IPS DF 4.7 (cell line): ENCODE measurements around the gene POLDIP3.
"Not testable (repeated sequence)": the region's sequence is repeated elsewhere in the genome, so short reads cannot be mapped to it uniquely, and the experiment has no call there.

Experiments
- DNase-seq: peaks from one replicate; pipeline ENCODE4 v3.0.0-alpha.2; 2013; ENCODE audit warnings: low spot score; ENCODE audit errors: extremely low read depth

POLDIP3 gene

DNA sequence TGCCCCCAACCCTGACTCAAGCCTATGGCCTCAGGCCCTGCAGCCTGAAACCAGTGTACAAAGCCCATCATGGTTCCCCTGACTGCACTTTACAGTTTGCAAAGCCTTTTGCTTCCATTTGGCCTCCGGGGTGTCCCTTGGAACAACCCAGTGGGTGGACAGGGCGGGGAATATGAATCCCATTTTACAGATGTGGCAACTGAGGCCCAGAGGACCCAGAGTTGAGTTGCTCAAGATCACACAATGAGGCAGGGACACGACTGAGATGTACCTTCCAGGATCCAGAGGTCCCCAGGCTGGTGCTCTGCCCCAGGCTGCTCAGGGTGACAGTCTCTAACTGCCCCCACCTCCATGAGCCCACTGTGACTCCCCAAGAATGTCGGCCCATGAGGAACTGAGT lies 5.4 kb upstream of the POLDIP3 start:
- DNase-seq, result no peak

- DNase-seq, result no peak
These were observed 4.8 kb upstream of the POLDIP3 start for GRCh38 chr22:42619261-42620063.

DNA sequence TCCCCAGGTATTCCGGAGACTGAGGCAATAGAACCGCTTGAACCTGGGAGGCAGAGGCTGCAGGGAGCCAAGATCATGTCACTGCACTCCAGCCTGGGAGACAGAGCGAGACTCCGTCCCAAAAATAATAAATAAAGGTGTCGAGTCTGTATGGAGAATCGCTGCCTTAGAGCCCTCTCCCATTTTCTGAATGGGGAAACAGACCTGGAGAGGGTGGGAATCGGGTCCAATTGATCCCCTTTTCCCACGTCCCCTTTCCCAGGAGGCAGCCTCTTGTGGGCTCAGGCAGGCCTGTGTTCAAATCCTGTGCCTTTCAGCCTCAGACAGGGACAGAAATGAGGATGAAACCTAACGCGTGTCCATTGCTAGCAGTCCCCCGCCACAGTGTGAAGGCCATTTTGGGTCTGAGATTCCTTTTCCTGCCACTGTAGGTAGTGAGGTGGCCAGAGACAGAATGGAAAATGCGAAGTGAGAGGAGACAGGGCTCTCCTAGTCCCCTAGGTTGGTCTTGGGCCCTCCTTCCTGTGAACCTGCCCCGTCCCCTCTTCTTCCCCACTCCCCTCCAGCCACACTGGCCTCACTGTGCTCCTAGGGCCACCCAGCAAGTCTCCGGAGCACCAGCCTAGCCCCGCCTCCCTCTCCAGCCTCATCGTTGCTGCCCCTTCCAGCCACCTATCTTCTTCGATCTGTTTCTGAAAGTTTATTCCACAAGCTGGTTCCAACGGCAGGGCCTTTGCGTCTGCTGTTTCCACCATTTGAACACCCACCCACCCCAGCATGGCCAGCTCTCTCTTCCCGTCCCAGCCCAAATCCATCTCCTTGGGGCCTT lies 2.7 kb upstream of the POLDIP3 start:
- DNase-seq, result no peak

DNA sequence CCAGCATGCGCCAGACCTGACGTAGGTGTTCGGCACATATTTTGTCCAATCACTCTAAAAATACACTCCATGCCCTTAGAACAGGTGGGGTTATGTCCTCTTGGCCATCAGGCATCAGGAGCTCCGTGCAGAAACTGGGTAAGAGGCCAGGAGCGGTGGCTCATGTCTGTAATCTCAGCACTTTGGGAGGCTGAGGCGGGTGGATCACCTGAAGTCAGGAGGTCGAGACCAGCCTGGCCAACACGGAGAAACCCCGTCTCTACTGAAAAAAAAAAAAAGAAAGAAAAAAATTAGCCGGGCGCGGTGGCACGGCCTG lies 1.1 kb upstream of the POLDIP3 start:
- not testable (repeated sequence) for DNase-seq

DNA sequence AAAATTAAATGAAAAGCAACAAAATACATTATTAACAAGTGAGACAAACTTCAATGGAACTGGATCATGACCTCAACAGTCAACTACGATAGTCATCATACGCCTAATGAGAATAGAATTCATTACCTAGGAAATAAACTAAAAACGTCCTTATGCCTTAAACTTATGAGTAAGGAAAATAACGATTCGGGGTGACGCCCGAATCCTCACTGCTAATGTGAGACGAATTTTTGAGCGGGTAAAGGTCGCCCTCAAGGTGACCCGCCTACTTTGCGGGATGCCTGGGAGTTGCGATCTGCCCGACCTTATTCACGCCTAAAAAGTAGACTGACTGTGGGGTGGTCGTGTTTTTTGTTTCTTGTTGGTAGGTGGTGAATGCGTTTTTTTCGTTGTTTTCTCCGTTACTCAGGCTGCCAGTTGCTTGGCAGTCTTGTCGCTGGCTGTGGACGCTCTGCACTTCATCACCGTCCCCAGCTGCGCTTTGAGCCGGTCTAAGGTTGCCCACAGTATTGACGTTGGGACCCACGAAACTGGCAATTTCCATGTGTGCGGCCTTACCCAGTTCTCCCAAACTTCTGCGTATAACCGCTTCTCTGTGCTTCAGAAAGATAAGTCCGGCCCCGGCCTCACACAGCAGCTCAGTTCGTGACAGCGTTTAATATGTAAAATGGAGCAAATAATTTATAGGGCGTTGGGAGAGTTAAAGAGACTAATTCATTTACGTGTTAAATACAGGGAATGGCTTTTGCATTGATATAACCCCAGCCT lies 593 bp upstream of the POLDIP3 start:
- DNase-seq, result peak; percentile 97

GRCh38 chr22:42613872-42614301 lies 796 bp downstream of the POLDIP3 start:
- DNase-seq, result no peak

- DNase-seq, result no peak
These were observed 2.3 kb downstream of the POLDIP3 start for GRCh38 chr22:42612336-42612735.

- DNase-seq, result no peak
These were observed 3.6 kb downstream of the POLDIP3 start for GRCh38 chr22:42611051-42611450.

DNA sequence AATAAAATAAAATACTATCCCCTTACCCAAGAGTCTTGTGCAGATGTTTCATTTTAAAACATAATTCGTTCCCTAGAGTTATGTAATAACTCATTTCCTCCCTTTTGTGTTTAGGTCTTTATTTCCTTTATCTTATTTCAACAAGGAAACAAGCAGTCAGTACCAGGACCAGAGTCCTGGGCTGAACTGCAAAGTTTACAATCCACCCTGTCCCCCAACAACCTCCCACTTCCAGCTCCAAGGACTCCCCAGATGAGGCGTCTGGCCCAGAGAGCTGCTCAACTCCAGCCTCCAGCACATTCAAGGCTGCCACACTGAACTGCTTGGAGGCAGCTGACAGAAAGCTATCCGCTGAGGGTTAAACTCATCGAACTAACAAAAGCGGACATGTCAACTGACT lies 4.5 kb downstream of the POLDIP3 start:
- no peak for DNase-seq

GRCh38 chr22:42608823-42609361 lies 5.8 kb downstream of the POLDIP3 start:
- DNase-seq, result no peak

- DNase-seq, result no peak
These were observed 6.4 kb downstream of the POLDIP3 start for GRCh38 chr22:42608136-42608822.

GRCh38 chr22:42607641-42608040 lies 7.0 kb downstream of the POLDIP3 start:
- DNase-seq, result not testable (repeated sequence)

GRCh38 chr22:42604403-42604802 lies 10.3 kb downstream of the POLDIP3 start:
- DNase-seq, result no peak

- DNase-seq, result no peak
These were observed 11.3 kb downstream of the POLDIP3 start for GRCh38 chr22:42603427-42603826.

DNA sequence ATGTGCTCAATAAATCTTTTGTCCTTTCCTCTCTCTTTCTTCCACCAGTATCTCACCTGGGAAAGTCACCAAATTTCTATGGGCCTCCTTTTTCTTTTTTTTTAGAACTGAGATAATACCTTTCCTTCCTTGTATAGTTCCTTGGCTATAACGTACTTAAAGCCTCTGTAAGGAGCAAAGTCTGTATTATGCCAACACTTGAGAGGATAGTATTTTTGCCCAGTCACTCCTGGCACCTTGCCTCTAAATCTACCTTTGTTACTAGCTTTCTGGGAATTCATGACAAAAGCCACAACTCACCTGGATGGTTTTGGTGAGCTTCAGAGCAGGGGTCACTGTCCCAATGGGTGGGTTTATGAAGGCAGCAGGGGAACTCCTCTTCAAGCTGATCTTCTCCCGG lies 12.2 kb downstream of the POLDIP3 start:
- DNase-seq, result no peak

DNA sequence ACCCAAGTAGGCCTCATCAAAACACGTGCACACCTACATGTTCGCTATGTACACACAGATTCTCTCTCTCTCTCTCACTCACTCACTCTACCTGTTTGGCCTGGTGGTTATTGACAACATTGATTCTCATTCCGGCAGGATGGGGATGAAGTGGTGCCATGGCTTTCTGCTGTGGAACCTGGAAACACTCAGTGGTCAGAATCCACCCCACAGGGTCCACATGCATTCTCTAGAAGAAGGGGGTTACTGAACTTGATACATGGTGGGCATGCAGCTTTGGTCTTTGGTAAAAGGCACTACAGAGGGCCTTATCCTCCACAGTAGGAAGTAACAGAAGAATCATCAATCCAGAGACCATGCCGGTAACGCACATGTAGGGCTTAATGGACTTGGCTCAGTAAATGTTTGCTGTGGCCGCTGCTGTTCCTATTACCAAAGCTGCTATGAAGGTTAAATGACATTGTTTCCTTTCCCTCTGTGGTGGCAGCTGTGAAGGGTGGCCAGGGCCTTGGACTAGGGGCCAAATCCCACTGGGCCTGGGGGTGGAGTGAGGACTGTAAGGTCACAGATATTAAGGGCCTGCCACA lies 12.7 kb downstream of the POLDIP3 start:
- no peak for DNase-seq

DNA sequence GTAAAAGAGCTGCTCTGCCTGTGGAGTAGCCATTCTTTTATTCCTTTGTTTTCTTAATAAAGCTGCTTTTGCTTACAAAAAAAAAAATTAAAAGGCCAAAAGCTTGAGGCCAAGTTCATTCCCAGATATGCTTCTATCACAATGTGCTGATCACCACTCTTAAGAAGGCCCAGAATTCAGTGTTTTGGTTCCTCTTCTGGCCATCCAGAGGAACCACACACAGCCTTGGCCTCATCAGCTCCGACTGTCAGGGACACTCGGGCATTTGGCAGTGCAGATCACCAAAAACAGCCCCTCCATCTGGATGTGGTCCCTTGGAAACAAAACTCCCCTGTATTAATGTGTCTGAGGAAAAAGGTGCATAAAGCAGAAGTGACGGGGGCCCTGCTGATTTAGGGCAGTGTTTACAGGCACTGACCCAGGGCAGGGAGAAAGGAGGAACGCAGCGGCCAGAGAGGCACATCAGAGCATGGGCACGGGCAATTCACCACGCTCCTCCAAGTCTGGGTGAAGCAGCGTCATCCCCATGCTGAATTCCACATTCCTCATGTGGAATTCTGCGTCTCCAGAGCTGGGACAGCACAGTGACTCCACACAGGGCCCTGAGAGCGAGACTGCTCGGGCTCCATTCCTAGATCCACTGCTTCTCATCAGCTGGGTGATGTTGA lies 17.7 kb downstream of the POLDIP3 start:
- DNase-seq, result no peak

DNA sequence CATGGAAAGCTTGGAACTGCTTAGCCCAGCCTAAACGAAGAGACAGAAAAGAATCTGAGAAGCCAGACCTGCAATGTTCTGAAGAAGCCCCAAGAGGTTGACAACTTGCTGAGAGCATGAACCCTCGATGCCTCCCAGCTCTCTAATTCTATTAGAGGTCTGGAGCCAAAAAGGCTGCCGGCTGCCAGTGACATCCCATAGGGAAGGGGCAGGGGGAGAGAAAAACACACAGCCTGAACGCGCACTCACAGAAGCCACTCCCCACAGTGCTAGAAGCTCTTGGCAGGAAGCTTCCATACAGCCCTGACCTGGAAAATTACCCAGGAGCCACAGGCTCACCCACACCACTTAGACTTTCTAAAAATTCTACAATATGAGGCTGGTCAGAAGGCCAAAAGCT lies 18.3 kb downstream of the POLDIP3 start:
- no peak for DNase-seq

DNA sequence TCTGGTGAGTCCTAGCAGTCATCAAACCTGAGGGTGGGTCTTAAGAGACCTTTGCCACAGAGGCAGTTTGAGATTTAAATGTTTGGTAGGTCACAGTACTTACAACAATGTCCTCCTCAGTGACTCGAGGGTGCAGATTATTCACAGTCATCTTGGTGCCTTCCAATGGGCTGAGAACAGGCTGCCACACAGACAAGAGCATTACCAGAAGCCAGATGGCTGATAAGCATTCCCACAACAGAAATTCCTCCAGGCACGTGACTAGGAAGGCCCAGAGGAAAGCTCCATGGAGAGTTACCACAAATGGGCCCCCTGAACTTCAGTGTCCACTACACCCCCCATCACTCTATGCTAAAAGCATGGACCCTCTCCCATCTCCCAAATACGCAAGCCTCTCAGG lies 19.2 kb downstream of the POLDIP3 start:
- DNase-seq, result no peak

GRCh38 chr22:42591987-42592386 lies 22.7 kb downstream of the POLDIP3 start:
- no peak for DNase-seq
